HepG2 (cell line): ENCODE data around the gene DPH5.

ENCODE experiments used
- CTCF ChIP-seq: sonication (generic); formaldehyde crosslinking; IDR thresholded peaks from 2 replicates; pipeline ENCODE4 v1.5.0; 2020; ENCODE audit warnings: mild to moderate bottlenecking, missing genetic modification reagents, moderate library complexity
- EZH2 ChIP-seq: conservative IDR thresholded peaks from 2 replicates; pipeline ENCODE4 v1.6.1; 2012; ENCODE audit warnings: mild to moderate bottlenecking, low read depth, low read length, moderate library complexity
- FOXJ3 ChIP-seq: sonication (generic); formaldehyde crosslinking; IDR thresholded peaks from 2 replicates; pipeline ENCODE4 v1.4.0; 2020; ENCODE audit warnings: missing genetic modification reagents, mild to moderate bottlenecking, borderline replicate concordance
- NFE2L2 ChIP-seq: fragments of 150-350 bp; IDR thresholded peaks from 2 replicates; pipeline ENCODE4 v1.6.1; 2014; ENCODE audit warnings: low read length
- NR3C1 ChIP-seq: sonication (generic); formaldehyde crosslinking; IDR thresholded peaks from 2 replicates; pipeline ENCODE4 v1.4.0; 2020; ENCODE audit warnings: missing genetic modification reagents
- POLR2A ChIP-seq, 2 experiments: IDR thresholded peaks; 2 replicates each; pipeline ENCODE4 v1.6.1; 2011; ENCODE audit warnings: low read depth in 2 of 2, low read length in 2 of 2, mild to moderate bottlenecking in 1 of 2, moderate library complexity in 1 of 2; ENCODE audit not compliant: insufficient read depth in 1 of 2
- SRSF9 ChIP-seq: fragments of 200-400 bp; formaldehyde crosslinking; IDR thresholded peaks from 2 replicates; pipeline ENCODE4 v1.6.1; 2018; ENCODE audit warnings: borderline replicate concordance, mild to moderate bottlenecking, low read depth, low read length; ENCODE audit not compliant: insufficient read depth, poor library complexity, severe bottlenecking
- ZNF670 ChIP-seq: sonication (generic); formaldehyde crosslinking; IDR thresholded peaks from 2 replicates; pipeline ENCODE4 v1.8.0; 2022; ENCODE audit warnings: mild to moderate bottlenecking, missing genetic modification reagents, borderline replicate concordance

- TF ChIP-seq CTCF (no peak), POLR2A (IDR thresholded peaks at IDR 0.05; ENCODE audit: insufficient read depth in 1 of 2, low read depth in 2 of 2, low read length in 2 of 2) (no peak), FOXJ3 (CRISPR knock-in tag) (no peak), EZH2 (no peak), NFE2L2 (no peak), SRSF9 (no peak), ZNF670 (CRISPR knock-in tag) (no peak), NR3C1 (CRISPR knock-in tag) (no peak)
These were observed 5.3 kb upstream of the DPH5 start for GRCh38 chr1:101030881-101031280.
